B cell (primary cell): ENCODE results near the gene ABCC9. TPM values are rescaled to one million over a fixed set of nuclear protein-coding genes. Genes with fewer than 3 reads are reported as not detected.

Experiments
- ATAC-seq: fragments of 200-7000 bp; cut with Tn5 transposase; one replicate; pipeline ENCODE4 v1.10.0; 2021; ENCODE audit warnings: low read depth, mild to moderate bottlenecking, moderate number of reproducible peaks, moderate library complexity
- CTCF ChIA-PET: fragments of 350-600 bp; sonication (Branson Sonifier 250); formaldehyde crosslinking; loops from one replicate; lab custom pipeline; 2021; ENCODE audit warnings: antibody characterized with exemption, inconsistent platforms; lab: Charles Lee
- POLR2A ChIA-PET: fragments of 350-600 bp; sonication (Branson Sonifier 250); formaldehyde crosslinking; loops from one replicate; lab custom pipeline; 2021; ENCODE audit warnings: antibody characterized with exemption; lab: Charles Lee
- DNase-seq: peaks from one replicate; pipeline ENCODE4 v3.0.0; 2013
- H2AFZ ChIP-seq: 2 replicates; pipeline ENCODE4 v1.6.1; 2012; ENCODE audit warnings: mild to moderate bottlenecking, low read depth, low read length; ENCODE audit not compliant: insufficient read depth, poor library complexity, severe bottlenecking
- H3K27ac ChIP-seq, 2 donors: 1 replicate in 1 of 2; 2 replicates in 1 of 2; pipeline ENCODE4 v1.5.1; 2012 to 2013; ENCODE audit warnings: low read length in 2 of 2, mild to moderate bottlenecking in 2 of 2, moderate library complexity in 1 of 2
- H3K27me3 ChIP-seq, 4 experiments: fragments of 200-600 bp in 1 of 4; sonication (generic) in 1 of 4; replicated peaks in 1 of 4; 1 replicate in 2 of 4; 2 replicates in 2 of 4; pipeline versions ENCODE4 v1.6.1 to v1.7.0; 2013 to 2016; ENCODE audit warnings: low read length in 3 of 4, mild to moderate bottlenecking in 2 of 4, mixed read lengths in 1 of 4, moderate library complexity in 1 of 4; ENCODE audit not compliant: insufficient read depth in 4 of 4, control insufficient read depth in 3 of 4; ENCODE audit errors: control extremely low read depth in 1 of 4
- H3K36me3 ChIP-seq, 2 experiments: replicated peaks in 1 of 2; 1 replicate in 1 of 2; 2 replicates in 1 of 2; pipeline versions ENCODE4 v1.6.1 to v1.7.1; 2013; ENCODE audit warnings: low read length in 1 of 2; ENCODE audit not compliant: insufficient read depth in 2 of 2, control insufficient read depth in 1 of 2; ENCODE audit errors: control extremely low read depth in 1 of 2, extremely low read depth in 1 of 2
- H3K4me1 ChIP-seq, 2 donors: fragments of 200-600 bp in 1 of 2; sonication (generic) in 1 of 2; 1 replicate in 1 of 2; 2 replicates in 1 of 2; pipeline versions ENCODE4 v1.5.1 to v1.6.1; 2013 to 2017; ENCODE audit warnings: low read length in 2 of 2; ENCODE audit not compliant: control insufficient read depth in 2 of 2, insufficient read depth in 2 of 2
- H3K4me2 ChIP-seq: replicated peaks from 2 replicates; pipeline ENCODE3; 2012; ENCODE audit warnings: mild to moderate bottlenecking, low read depth, low read length; ENCODE audit not compliant: poor library complexity, severe bottlenecking
- H3K4me3 ChIP-seq, 5 experiments: fragments of 200-600 bp in 1 of 5; sonication (generic) in 1 of 5; 1 replicate in 3 of 5; 2 replicates in 2 of 5; pipeline versions ENCODE4 v1.5.1 to v1.7.0; 2011 to 2016; ENCODE audit warnings: low read length in 4 of 5, mild to moderate bottlenecking in 4 of 5, low read depth in 2 of 5, control low read depth in 1 of 5, moderate library complexity in 1 of 5; ENCODE audit not compliant: insufficient read depth in 1 of 5; ENCODE audit errors: control extremely low read depth in 1 of 5, extremely low read depth in 1 of 5
- H3K79me2 ChIP-seq: fragments of 200-600 bp; sonication (generic); one replicate; pipeline ENCODE4 v1.6.0; 2016; ENCODE audit warnings: low read length; ENCODE audit not compliant: control insufficient read depth, insufficient read depth
- H3K9ac ChIP-seq: fragments of 200-600 bp; sonication (generic); 2 replicates; pipeline ENCODE4 v1.6.1; 2017; ENCODE audit warnings: mild to moderate bottlenecking, low read length, moderate library complexity
- H3K9me3 ChIP-seq, 3 donors: one replicate each; pipeline versions ENCODE4 v1.6.1 to v1.7.1; 2013; ENCODE audit warnings: low read length in 2 of 3; ENCODE audit not compliant: control insufficient read depth in 2 of 3, insufficient read depth in 1 of 3; ENCODE audit errors: control extremely low read depth in 1 of 3
- H4K20me1 ChIP-seq: 2 replicates; pipeline ENCODE4 v1.6.0; 2012; ENCODE audit warnings: mild to moderate bottlenecking, low read length; ENCODE audit not compliant: insufficient read depth, control insufficient read depth, poor library complexity, severe bottlenecking
- H3K27ac Mint-ChIP-seq: one replicate; pipeline ENCODE4 v1.8.0; 2021; ENCODE audit warnings: mixed read lengths
- H3K27me3 Mint-ChIP-seq: one replicate; pipeline ENCODE4 v1.8.0; 2021; ENCODE audit warnings: mixed read lengths
- H3K4me1 Mint-ChIP-seq: one replicate; pipeline ENCODE4 v1.8.0; 2021; ENCODE audit warnings: mixed read lengths
- H3K4me3 Mint-ChIP-seq: one replicate; pipeline ENCODE4 v1.8.0; 2021; ENCODE audit warnings: mixed read lengths
- H3K9me3 Mint-ChIP-seq: one replicate; pipeline ENCODE4 v1.8.0; 2022; ENCODE audit warnings: mixed read lengths; ENCODE audit not compliant: insufficient read depth
- CTCF ChIP-seq: fragments of 200-600 bp; IDR thresholded peaks from one replicate; pipeline ENCODE4 v1.8.0; 2022; ENCODE audit warnings: antibody characterized with exemption, mild to moderate bottlenecking
- EZH2 ChIP-seq: IDR thresholded peaks from 2 replicates; pipeline ENCODE4 v1.6.1; 2012; ENCODE audit warnings: borderline replicate concordance, low read depth, mild to moderate bottlenecking, moderate library complexity, low read length; ENCODE audit not compliant: insufficient read depth, poor library complexity, severe bottlenecking
- WGBS: methylation state at CpG from one replicate; pipeline ENCODE4 v1.1.5; 2013; ENCODE audit warnings: missing lambda C conversion rate; ENCODE audit not compliant: insufficient coverage; 5-methylcytosine and 5-hydroxymethylcytosine counted together
- intact Hi-C: fragments of 100-400 bp; cut with micrococcal nuclease; formaldehyde crosslinking; loops from one replicate; pipeline ENCODE4 v1.10.0; 2022
- polyA plus RNA-seq: library from polyadenylated mRNA; depleted of rRNA; stranded (reverse); fragments of >200 nt; gene quantifications from 2 replicates; pipeline ENCODE4 v1.2.3, GENCODE V29; 2012
- total RNA-seq, 2 donors: library from RNA; stranded (reverse); fragments of 120-200 nt in 1 of 2; gene quantifications; 1 replicate in 1 of 2; 2 replicates in 1 of 2; pipeline versions ENCODE4 v1.2.3 to v1.2.4, GENCODE V29; 2013 to 2022

Gene ABCC9
- total and polyA plus RNA-seq, 2 donors (not counting 1 experiment from before 2014, with no cell fraction given): not detected

GRCh38 chr12:21823581-21823980 lies 117.6 kb downstream of the ABCC9 start:
- no peaks in the 10 kb centered on the region for H3K79me2 ChIP-seq
- H3K36me3 ChIP-seq: no peaks in the 10 kb centered on the region
- no peak overlapping the region for H2AFZ ChIP-seq
- ChIA-PET POLR2A (no interaction called here), CTCF (no interaction called here)
- Mint-ChIP-seq H3K27ac (no peak overlapping the region), H3K4me1 (no peaks in the 10 kb centered on the region), H3K27me3 (no peaks in the 10 kb centered on the region), H3K4me3 (no peak overlapping the region), H3K9me3 (no peaks in the 10 kb centered on the region)
- H3K4me3 ChIP-seq: no peak overlapping the region
- DNase-seq (no peak), ATAC-seq (no peak)
- WGBS: 85% methylated on average over 7 of the region's 8 CpGs
- no peak overlapping the region for H3K4me2 ChIP-seq
- H3K27ac ChIP-seq: no peak overlapping the region
- no peaks in the 10 kb centered on the region for H4K20me1 ChIP-seq
- intact Hi-C loops: no loop called here
- H3K27me3 ChIP-seq: no peaks in the 10 kb centered on the region
- no peak overlapping the region for H3K9ac ChIP-seq
- TF ChIP-seq EZH2 (no peak), CTCF (no peak)
- no peaks in the 10 kb centered on the region for H3K9me3 ChIP-seq
- H3K4me1 ChIP-seq: no peaks in the 10 kb centered on the region

DNA sequence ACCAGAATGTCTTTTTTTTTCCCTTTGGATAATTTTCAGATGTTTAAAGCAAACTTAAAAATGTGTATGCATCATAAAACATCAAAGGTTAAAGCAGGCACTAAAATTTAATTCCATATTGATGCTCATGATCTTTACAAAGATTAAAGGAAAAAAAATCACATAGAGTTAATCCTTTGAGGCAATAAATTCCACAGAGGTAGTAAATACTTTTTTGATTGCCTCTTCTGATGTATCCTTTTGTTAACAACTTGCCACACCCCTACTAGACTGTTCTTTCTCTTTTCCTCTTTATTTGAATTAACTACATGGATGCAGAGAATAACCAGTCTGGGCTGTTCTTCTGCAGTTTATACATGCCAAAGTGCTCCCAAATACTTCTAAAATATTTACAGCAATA lies 121.5 kb downstream of the ABCC9 start:
- no peak overlapping the region for H3K4me2 ChIP-seq
- TF ChIP-seq CTCF: no peak
- TF ChIP-seq EZH2: no peak
- H3K4me3 ChIP-seq: no peak overlapping the region
- Mint-ChIP-seq H3K4me1 (no peaks in the 10 kb centered on the region), H3K27ac (no peak overlapping the region), H3K27me3 (no peaks in the 10 kb centered on the region), H3K4me3 (no peak overlapping the region), H3K9me3 (no peaks in the 10 kb centered on the region)
- H3K27ac ChIP-seq: no peak overlapping the region
- H4K20me1 ChIP-seq: no peaks in the 10 kb centered on the region
- CTCF ChIA-PET: no interaction called here
- no peaks in the 10 kb centered on the region for H3K9me3 ChIP-seq
- H3K27me3 ChIP-seq: no peaks in the 10 kb centered on the region
- no peaks in the 10 kb centered on the region for H3K79me2 ChIP-seq
- no peak overlapping the region for H2AFZ ChIP-seq
- no peaks in the 10 kb centered on the region for H3K4me1 ChIP-seq
- H3K36me3 ChIP-seq: no peaks in the 10 kb centered on the region
- no peak overlapping the region for H3K9ac ChIP-seq
- ATAC-seq (no peak), DNase-seq (no peak)
- intact Hi-C loops: no loop called here
- POLR2A ChIA-PET: no interaction called here
